GM23338 (cell line): ENCODE results near the gene ATG7. TPM values are rescaled to one million over a fixed set of nuclear protein-coding genes. Genes with fewer than 3 reads are reported as not detected.

Experiments
- ATAC-seq: fragments of 200-7000 bp; cut with Tn5 transposase; 3 replicates; pipeline ENCODE4 v1.9.1; 2020
- DNase-seq: peaks from one replicate; pipeline ENCODE4 v3.0.0-alpha.2; 2015; ENCODE audit warnings: low spot score
- H2AFZ ChIP-seq: fragments of 200-600 bp; sonication (generic); 2 replicates; pipeline ENCODE4 v1.8.0; 2016; ENCODE audit warnings: antibody characterized with exemption, mild to moderate bottlenecking, moderate library complexity
- H3F3A ChIP-seq: fragments of 200-600 bp; sonication (generic); replicated peaks from 2 replicates; pipeline ENCODE4 v1.8.0; 2017; ENCODE audit warnings: antibody characterized with exemption, mixed run types, low read depth
- H3K27ac ChIP-seq: fragments of 200-600 bp; sonication (generic); 2 replicates; pipeline ENCODE4 v1.6.1; 2016; ENCODE audit warnings: low read depth
- H3K27me3 ChIP-seq: fragments of 200-600 bp; sonication (generic); 2 replicates; pipeline ENCODE4 v1.8.0; 2016; ENCODE audit warnings: mild to moderate bottlenecking, mixed run types, moderate library complexity; ENCODE audit not compliant: insufficient read depth
- H3K36me3 ChIP-seq: fragments of 200-600 bp; sonication (generic); 2 replicates; pipeline ENCODE4 v1.8.0; 2016; ENCODE audit warnings: mild to moderate bottlenecking; ENCODE audit not compliant: insufficient read depth
- H3K4me1 ChIP-seq: fragments of 200-600 bp; sonication (generic); 2 replicates; pipeline ENCODE4 v1.8.0; 2016; ENCODE audit warnings: mild to moderate bottlenecking, moderate library complexity; ENCODE audit not compliant: insufficient read depth
- H3K4me2 ChIP-seq: fragments of 200-600 bp; sonication (generic); 2 replicates; pipeline ENCODE4 v1.7.1; 2017; ENCODE audit warnings: mixed run types
- H3K4me3 ChIP-seq: fragments of 200-600 bp; sonication (generic); 2 replicates; pipeline ENCODE4 v1.6.1; 2016; ENCODE audit warnings: mixed run types
- H3K79me2 ChIP-seq: fragments of 200-600 bp; sonication (generic); replicated peaks from 2 replicates; pipeline ENCODE4 v1.8.0; 2017; ENCODE audit warnings: mild to moderate bottlenecking; ENCODE audit not compliant: insufficient read depth
- H3K9me2 ChIP-seq: fragments of 200-600 bp; sonication (generic); 2 replicates; pipeline ENCODE4 v1.8.0; 2017; ENCODE audit not compliant: insufficient read depth
- H4K20me1 ChIP-seq: fragments of 200-600 bp; sonication (generic); replicated peaks from 2 replicates; pipeline ENCODE4 v1.8.0; 2017; ENCODE audit warnings: mild to moderate bottlenecking; ENCODE audit not compliant: insufficient read depth
- H3K27ac Mint-ChIP-seq: 2 replicates; pipeline ENCODE4 v1.8.0; 2020; ENCODE audit warnings: inconsistent platforms, mild to moderate bottlenecking, moderate library complexity, mixed read lengths
- H3K27me3 Mint-ChIP-seq: 3 replicates; pipeline ENCODE4 v1.8.0; 2022; ENCODE audit warnings: low read depth, mild to moderate bottlenecking, moderate library complexity, mixed read lengths, inconsistent platforms; ENCODE audit not compliant: insufficient read depth, poor library complexity
- H3K36me3 Mint-ChIP-seq: 3 replicates; pipeline ENCODE4 v1.8.0; 2021; ENCODE audit warnings: low read depth, mild to moderate bottlenecking, inconsistent platforms, moderate library complexity, mixed read lengths
- H3K4me1 Mint-ChIP-seq: 3 replicates; pipeline ENCODE4 v1.8.0; 2020; ENCODE audit warnings: mild to moderate bottlenecking, inconsistent platforms, mixed read lengths
- H3K4me3 Mint-ChIP-seq: 3 replicates; pipeline ENCODE4 v1.8.0; 2021; ENCODE audit warnings: moderate library complexity, mild to moderate bottlenecking, inconsistent platforms, mixed read lengths
- H3K9me3 Mint-ChIP-seq: 3 replicates; pipeline ENCODE4 v1.8.0; 2020; ENCODE audit warnings: moderate library complexity, mild to moderate bottlenecking, inconsistent platforms, mixed read lengths
- EZH2 ChIP-seq: fragments of 200-600 bp; sonication (generic); IDR thresholded peaks from one replicate; pipeline ENCODE4 v1.8.0; 2017; ENCODE audit warnings: antibody characterized with exemption, mild to moderate bottlenecking, low read depth; ENCODE audit not compliant: unreplicated experiment
- EZH2phosphoT487 ChIP-seq: fragments of 200-600 bp; sonication (generic); IDR thresholded peaks from one replicate; pipeline ENCODE4 v1.8.1; 2018; ENCODE audit warnings: antibody characterized with exemption; ENCODE audit not compliant: unreplicated experiment
- JUNB ChIP-seq: IDR thresholded peaks from one replicate; pipeline ENCODE4 v1.6.1; 2016; ENCODE audit warnings: antibody characterized with exemption; ENCODE audit not compliant: unreplicated experiment
- POLR2AphosphoS5 ChIP-seq: IDR thresholded peaks from 2 replicates; pipeline ENCODE4 v1.6.1; 2016; ENCODE audit warnings: antibody characterized with exemption, low read depth
- ZNF331 ChIP-seq: fragments of 250-450 bp; sonication (Bioruptor Pico); IDR thresholded peaks from 2 replicates; pipeline ENCODE4 v1.5.0; 2020; ENCODE audit warnings: low read depth, mild to moderate bottlenecking, moderate library complexity
- polyA plus RNA-seq: library from polyadenylated mRNA; unstranded; fragments of >200 nt; fragmentation: Nextera tagmentation; extraction: Ambion mirVana; gene quantifications from 2 replicates; pipeline ENCODE4 v1.2.1, GENCODE V29; 2016
- total RNA-seq: library from RNA; depleted of rRNA; stranded (reverse); fragments of >200 nt; shearing (Covaris generic); gene quantifications from 2 replicates; pipeline ENCODE4 v1.2.3, GENCODE V29; 2014
- TF ChIP-seq, protein P1 (sequence below): IDR thresholded peaks from 2 replicates; pipeline ENCODE4 v1.6.1; 2016; ENCODE audit warnings: antibody characterized with exemption
- TF ChIP-seq, protein P2 (sequence below), 2 experiments: fragments of 200-600 bp in 1 of 2; sonication (generic) in 1 of 2; conservative IDR thresholded peaks; 2 replicates each; pipeline versions ENCODE4 v1.5.1 to v1.6.1; 2016 to 2017; ENCODE audit warnings: antibody characterized with exemption in 2 of 2, low read depth in 2 of 2, mild to moderate bottlenecking in 2 of 2, moderate library complexity in 1 of 2

The ATG7 gene
- total and polyA plus RNA-seq, 2 experiments from 2014 or later = 16.2 to 36.7 TPM

DNA sequence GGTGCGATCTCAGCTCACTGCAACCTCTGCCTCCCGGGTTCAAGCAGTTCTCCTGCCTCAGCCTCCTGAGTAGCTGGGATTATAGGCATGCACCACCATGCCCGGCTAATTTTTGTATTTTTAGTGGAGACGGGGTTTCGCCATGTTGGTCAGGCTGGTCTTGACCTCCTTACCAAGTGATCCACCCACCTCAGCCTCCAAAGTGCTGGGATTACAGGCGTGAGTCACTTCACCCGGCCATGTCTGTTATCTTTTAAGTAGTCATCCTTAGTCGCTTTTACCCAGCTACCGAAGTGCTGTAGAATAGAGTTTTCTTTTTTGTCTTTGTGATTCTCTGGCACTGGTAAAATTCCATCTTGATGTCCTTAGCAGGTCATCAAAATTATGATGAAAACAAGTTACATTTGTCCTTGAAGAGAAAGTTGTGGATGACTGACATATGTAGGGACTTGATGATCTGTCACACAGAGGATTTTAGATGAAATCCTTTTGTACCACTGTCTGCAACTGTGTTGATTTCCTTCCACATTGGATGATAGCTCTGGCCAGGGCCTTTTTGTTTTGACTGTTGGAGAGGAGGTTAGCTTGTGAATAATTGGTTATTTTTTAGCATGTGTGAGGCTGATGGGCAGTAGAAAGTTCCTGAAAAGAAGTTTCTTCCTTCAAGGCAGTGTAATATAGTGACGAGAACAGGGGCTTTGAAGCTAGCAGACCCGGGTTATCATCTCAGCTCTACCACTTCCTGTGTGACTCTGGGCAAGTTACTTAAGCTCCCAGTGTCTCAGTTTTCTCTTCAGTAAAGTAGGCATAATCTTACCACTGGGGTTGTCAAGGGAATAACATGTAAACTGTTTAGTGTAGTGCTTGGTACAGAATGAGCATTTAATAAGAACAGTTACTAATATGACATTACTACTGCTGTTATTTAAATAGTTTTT is 18.8 kb downstream of the ATG7 start:
- Histone ChIP-seq H3K27me3 (no peaks in the 10 kb centered on the region), H3K4me2 (no peak overlapping the region), H2AFZ (no peak overlapping the region), H3K4me3 (no peak overlapping the region), H3K9me2 (no peaks in the 10 kb centered on the region), H3K4me1 (no peaks in the 10 kb centered on the region), H4K20me1 (no peaks in the 10 kb centered on the region; the same call in 1 of the 2 replicates), H3F3A (no peaks in the 10 kb centered on the region), H3K36me3 (no peaks in the 10 kb centered on the region), H3K27ac (no peak overlapping the region), H3K79me2 (no peaks in the 10 kb centered on the region)
- Mint-ChIP-seq H3K36me3 (no peaks in the 10 kb centered on the region), H3K27ac (no peak overlapping the region), H3K9me3 (no peaks in the 10 kb centered on the region), H3K27me3 (no peaks in the 10 kb centered on the region), H3K4me1 (no peaks in the 10 kb centered on the region), H3K4me3 (no peak overlapping the region)
- TF ChIP-seq, protein P1, sequence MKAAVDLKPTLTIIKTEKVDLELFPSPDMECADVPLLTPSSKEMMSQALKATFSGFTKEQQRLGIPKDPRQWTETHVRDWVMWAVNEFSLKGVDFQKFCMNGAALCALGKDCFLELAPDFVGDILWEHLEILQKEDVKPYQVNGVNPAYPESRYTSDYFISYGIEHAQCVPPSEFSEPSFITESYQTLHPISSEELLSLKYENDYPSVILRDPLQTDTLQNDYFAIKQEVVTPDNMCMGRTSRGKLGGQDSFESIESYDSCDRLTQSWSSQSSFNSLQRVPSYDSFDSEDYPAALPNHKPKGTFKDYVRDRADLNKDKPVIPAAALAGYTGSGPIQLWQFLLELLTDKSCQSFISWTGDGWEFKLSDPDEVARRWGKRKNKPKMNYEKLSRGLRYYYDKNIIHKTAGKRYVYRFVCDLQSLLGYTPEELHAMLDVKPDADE = no peak
- TF ChIP-seq, protein P2, sequence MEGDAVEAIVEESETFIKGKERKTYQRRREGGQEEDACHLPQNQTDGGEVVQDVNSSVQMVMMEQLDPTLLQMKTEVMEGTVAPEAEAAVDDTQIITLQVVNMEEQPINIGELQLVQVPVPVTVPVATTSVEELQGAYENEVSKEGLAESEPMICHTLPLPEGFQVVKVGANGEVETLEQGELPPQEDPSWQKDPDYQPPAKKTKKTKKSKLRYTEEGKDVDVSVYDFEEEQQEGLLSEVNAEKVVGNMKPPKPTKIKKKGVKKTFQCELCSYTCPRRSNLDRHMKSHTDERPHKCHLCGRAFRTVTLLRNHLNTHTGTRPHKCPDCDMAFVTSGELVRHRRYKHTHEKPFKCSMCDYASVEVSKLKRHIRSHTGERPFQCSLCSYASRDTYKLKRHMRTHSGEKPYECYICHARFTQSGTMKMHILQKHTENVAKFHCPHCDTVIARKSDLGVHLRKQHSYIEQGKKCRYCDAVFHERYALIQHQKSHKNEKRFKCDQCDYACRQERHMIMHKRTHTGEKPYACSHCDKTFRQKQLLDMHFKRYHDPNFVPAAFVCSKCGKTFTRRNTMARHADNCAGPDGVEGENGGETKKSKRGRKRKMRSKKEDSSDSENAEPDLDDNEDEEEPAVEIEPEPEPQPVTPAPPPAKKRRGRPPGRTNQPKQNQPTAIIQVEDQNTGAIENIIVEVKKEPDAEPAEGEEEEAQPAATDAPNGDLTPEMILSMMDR (conservative IDR thresholded peaks at IDR 0.05; ENCODE audit: low read depth in 2 of 2) = no peak
- TF ChIP-seq EZH2 (no peak), EZH2phosphoT487 (no peak), POLR2AphosphoS5 (no peak), JUNB (no peak)
- DNase-seq (no peak), ATAC-seq (no peak)

DNA sequence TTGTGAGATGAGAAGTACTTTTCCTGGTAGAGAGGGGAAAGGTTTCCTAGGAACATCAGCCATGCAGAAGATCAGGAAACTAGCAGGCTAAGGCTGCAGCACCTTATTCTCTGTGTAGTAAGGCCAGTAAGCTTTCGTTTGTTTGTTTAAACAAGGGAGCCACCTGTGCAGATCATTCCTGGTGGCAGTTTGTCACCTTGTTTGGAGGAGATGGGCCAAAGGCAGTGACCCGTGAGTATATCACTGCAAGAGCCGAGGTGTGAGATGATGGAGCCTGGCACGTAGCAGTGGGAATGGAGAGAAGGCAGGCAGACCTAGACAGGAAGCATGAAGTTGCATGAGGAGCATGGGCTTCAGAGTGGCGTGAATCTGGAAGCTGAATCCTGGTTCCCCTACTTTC is 19.6 kb downstream of the ATG7 start:
- H3F3A ChIP-seq = no peaks in the 10 kb centered on the region
- ATAC-seq (no peak), DNase-seq (no peak)
- Mint-ChIP-seq H3K27me3 (no peaks in the 10 kb centered on the region), H3K36me3 (no peaks in the 10 kb centered on the region), H3K9me3 (no peaks in the 10 kb centered on the region), H3K4me3 (no peak overlapping the region), H3K4me1 (no peaks in the 10 kb centered on the region), H3K27ac (no peak overlapping the region)
- no peak overlapping the region for H3K4me3 ChIP-seq
- H3K4me2 ChIP-seq = no peak overlapping the region
- H3K4me1 ChIP-seq = no peaks in the 10 kb centered on the region
- no peaks in the 10 kb centered on the region for H3K36me3 ChIP-seq
- no peaks in the 10 kb centered on the region for H3K9me2 ChIP-seq
- H3K79me2 ChIP-seq = no peaks in the 10 kb centered on the region
- no peaks in the 10 kb centered on the region for H3K27me3 ChIP-seq
- H4K20me1 ChIP-seq = no peaks in the 10 kb centered on the region; the same call in none of the 2 replicates
- no peak overlapping the region for H2AFZ ChIP-seq
- no peak overlapping the region for H3K27ac ChIP-seq
- TF ChIP-seq POLR2AphosphoS5 = no peak
- TF ChIP-seq, protein P1 = no peak
- TF ChIP-seq ZNF331 (CRISPR knock-in tag) = no peak
- no peak for TF ChIP-seq JUNB
- TF ChIP-seq, protein P2 (conservative IDR thresholded peaks at IDR 0.05; ENCODE audit: low read depth in 2 of 2) = no peak
